HG03442 (cell line): ENCODE measurements around the gene B9D1.

Experiments
- ATAC-seq: cut with Tn5 transposase; IDR thresholded peaks from one replicate; pipeline ENCODE4 v1.9.1; 2021; ENCODE audit warnings: mild to moderate bottlenecking, moderate library complexity; ENCODE audit not compliant: unreplicated experiment

The B9D1 gene

DNA sequence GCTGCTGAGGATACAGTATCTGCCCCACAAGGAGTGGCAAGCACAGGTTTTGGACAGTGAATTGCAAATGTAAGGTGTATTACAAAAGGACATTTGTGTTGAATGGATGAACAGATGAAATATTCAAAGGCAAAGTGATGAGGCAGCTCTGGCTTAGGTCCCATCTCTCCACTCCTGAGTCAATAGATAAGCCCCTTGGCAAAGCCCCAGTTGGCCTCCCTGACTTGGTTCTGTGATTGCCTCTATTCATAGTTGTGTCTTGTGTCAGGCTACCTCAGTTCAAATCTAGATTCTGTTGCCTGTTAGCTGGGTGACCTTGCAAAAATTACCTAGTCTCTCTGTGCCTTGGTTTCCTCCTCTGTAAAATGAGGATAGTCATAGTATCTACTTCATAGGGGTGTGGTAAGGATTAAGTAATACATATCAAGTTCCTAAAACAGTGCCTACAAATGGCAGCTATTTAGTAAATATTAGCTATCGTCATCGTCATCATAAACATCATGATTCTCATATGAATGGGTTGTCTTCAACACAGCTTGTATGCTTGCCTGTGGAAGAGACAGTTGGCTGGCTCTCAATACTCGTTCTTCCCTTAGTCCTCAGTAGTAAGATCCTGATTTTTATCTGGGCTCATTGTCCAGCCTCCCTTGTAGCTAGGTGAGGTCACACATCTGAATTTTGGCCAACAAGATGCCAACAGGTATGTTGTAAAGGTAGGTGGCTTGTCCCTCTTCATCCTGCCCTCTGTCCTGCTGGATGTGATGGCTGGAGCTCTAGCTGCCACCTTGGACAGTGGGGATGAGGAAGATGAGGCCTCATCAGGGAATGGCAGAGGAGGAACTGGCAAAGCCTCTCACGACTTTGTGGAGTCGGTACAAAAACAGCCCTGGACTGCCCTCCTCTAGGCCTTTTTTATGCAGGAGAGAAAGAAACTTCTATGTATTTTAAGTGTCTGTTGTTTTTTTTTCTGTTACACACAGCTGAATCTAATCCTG lies 26.6 kb upstream of the B9D1 start:
- no peak for ATAC-seq

DNA sequence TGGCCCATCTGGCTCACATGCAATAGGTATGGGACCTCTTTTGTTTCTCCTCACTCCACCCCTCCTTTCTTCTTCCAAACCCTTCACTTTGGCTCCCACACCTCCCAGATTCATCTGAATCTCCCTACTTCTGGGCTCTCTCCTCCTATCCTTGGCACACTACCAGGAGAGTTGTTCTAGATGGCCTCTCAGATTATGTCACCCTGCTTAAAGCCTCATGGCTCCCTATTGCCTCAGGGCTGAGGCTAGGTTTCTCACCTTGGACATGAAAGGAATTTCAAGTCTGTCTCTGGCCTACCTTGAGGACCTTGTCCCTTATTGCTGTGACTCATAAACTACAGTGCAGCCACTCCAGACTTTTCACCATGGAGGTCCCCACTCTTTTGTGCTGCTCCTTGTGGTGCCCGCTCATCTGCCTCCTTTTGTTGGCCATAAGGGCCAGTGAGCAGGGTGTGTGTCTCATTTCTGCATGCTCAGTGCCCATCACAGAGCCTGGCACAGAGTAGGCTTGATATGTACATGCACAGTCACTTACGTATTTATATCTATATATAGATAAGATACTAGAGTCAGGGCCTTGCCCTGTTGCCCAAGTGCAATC lies 25.5 kb upstream of the B9D1 start:
- ATAC-seq, result no peak

- ATAC-seq, result no peak
These were observed 24.7 kb upstream of the B9D1 start, which contains the start of gene MFAP4 for GRCh38 chr17:19386974-19387920. TSS of gene MFAP4 (minus strand) at chr17:19387190. CDS start at chr17:19387155, 35 bp downstream.

GRCh38 chr17:19386051-19386929 lies 23.8 kb upstream of the B9D1 start:
- ATAC-seq, result no peak

- no peak for ATAC-seq
These were observed 23.0 kb upstream of the B9D1 start for GRCh38 chr17:19385521-19385983.

DNA sequence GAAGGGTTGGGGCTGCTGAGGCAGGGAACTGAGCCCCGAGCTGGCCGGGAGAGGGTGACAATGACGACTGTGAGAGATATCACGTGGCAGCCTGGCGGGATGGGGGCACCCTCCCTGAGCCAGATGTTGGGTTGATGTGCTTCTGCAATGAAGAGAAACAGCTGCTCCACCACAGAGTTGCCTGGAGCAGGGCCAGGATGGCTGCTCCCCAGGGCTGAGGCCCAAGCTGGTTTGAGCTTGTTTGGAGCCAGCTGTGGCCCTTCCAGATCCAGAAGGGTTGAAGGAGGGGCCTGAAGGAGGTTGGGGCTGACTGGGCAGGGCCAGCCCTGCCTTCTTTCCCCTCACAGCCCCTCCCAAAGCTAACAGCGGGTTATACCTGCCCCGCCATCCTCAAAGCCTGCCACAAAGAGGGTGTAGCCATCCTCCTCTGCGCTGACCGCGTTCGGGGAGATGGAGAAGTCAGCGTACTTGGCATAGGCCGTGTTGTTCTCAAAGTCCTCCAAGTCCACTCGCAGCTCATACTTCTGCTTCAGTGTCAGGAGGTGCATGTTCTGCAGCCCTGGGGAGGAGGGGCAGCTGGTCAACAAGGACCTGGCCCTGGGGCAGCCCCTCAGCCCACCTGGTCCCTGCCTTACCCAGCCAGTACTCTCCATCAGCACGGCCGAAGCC lies 22.3 kb upstream of the B9D1 start:
- no peak for ATAC-seq

GRCh38 chr17:19383681-19384470 lies 21.4 kb upstream of the B9D1 start:
- no peak for ATAC-seq

- no peak for ATAC-seq
These were observed 20.3 kb upstream of the B9D1 start for GRCh38 chr17:19382531-19383444.

- ATAC-seq, result no peak
These were observed 19.4 kb upstream of the B9D1 start for GRCh38 chr17:19381741-19382444.

- ATAC-seq, result no peak
These were observed 18.8 kb upstream of the B9D1 start for GRCh38 chr17:19381361-19381740.

GRCh38 chr17:19380481-19381301 lies 18.2 kb upstream of the B9D1 start:
- no peak for ATAC-seq

DNA sequence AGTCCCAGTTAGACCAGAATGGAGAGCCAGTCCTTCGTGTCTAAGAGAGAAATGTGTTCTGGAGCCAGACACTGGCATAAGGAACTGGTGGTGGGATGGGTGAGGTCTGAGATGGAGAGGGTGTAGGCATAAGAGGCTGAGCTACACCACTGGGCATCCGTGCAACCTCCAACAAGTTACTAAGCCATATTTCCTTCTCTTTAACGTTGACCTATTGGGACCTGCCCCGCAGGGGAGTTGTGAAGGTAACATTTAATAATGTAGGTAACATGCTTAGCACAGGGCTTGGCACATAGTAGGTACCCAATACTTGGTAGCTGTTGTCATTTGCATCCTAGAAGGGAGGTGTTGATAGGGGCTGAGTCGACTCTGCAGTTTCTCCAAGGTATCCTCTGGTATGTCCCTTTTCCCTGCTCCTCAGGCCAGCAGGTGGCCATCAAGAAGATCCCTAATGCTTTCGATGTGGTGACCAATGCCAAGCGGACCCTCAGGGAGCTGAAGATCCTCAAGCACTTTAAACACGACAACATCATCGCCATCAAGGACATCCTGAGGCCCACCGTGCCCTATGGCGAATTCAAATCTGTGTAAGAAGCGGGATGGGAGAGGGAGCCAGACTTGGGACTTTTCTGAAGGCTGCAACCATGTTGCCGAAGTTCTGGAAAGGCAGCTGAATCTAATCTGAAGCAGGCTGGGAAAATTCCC lies 17.0 kb upstream of the B9D1 start:
- no peak for ATAC-seq

DNA sequence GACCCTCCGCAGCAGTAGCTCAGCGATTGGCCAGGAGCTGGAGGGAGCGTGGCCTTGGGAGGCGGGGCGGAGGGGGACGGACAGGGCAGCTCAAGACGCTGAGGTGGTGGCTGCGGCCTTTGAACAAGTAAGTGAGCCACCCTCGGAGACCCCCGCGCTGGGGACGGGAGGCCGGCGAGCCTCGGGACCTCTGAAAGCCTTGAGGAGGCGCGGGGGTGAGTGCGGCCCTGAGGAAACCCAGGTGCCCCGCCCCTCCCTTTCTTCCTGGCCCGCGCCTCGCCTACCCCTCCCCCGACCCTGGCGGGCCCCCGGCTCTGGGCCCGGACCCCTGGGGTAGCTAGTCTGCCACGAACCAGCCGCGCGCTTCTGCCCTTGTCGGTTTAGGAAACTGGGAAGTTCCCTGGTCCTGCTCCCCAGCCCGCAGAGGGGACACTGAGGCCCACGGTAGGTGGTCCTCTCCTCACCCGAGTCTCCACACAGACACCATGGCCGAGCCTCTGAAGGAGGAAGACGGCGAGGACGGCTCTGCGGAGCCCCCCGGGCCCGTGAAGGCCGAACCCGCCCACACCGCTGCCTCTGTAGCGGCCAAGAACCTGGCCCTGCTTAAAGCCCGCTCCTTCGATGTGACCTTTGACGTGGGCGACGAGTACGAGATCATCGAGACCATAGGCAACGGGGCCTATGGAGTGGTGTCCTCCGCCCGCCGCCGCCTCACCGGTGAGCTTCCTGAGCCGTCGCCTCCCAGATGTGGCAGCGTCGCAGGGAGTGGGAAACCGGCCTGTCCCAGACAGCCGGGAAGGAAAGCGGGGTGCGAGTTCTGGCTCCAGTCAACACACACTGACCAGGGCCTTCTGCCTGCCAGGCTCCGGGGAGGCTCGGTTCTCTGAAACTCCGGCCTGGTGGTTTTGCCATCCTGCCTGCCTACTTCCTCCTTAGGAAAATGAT lies 16.2 kb upstream of the B9D1 start, which contains the start of gene MAPK7:
Gene MAPK7 (plus strand): TSS at position 83 of the 945 bp plus-strand sequence. CDS start 403 bp downstream, at position 486.
- ATAC-seq, result no peak
